Keratinocyte (primary cell): Measurements from ENCODE around the gene TNFRSF14. TPM values are rescaled to one million over a fixed set of nuclear protein-coding genes. Genes with fewer than 3 reads are reported as not detected.

Source experiments
- DNase-seq: peaks from one replicate; pipeline ENCODE4 v3.0.0-alpha.2; 2011; ENCODE audit warnings: low read depth, missing footprints, low spot score
- FAIRE-seq: peaks from 2 replicates; lab custom pipeline; 2011; peaks lifted over from hg19 to GRCh38; lab: Jason Lieb, UNC
- H2AFZ ChIP-seq: 2 replicates; pipeline ENCODE4 v1.6.0; 2012; ENCODE audit warnings: low read length, control low read depth, inconsistent platforms; ENCODE audit not compliant: control insufficient read depth
- H3K27ac ChIP-seq: 2 replicates; pipeline ENCODE4 v1.5.1; 2011; ENCODE audit warnings: low read length; ENCODE audit not compliant: control insufficient read depth, insufficient read depth
- H3K27me3 ChIP-seq: 3 replicates; pipeline ENCODE4 v1.6.0; 2011; ENCODE audit warnings: low read length; ENCODE audit not compliant: control insufficient read depth, insufficient read depth; ENCODE audit errors: extremely low read depth
- H3K36me3 ChIP-seq, 2 experiments: 2 replicates in 1 of 2; 3 replicates in 1 of 2; pipeline ENCODE4 v1.5.1; 2011; ENCODE audit warnings: low read length in 2 of 2, mild to moderate bottlenecking in 1 of 2; ENCODE audit not compliant: control insufficient read depth in 2 of 2, insufficient read depth in 2 of 2; ENCODE audit errors: extremely low read depth in 1 of 2
- H3K4me1 ChIP-seq: 3 replicates; pipeline ENCODE4 v1.5.1; 2011; ENCODE audit warnings: low read length; ENCODE audit not compliant: control insufficient read depth, insufficient read depth; ENCODE audit errors: extremely low read depth
- H3K4me2 ChIP-seq: 3 replicates; pipeline ENCODE4 v1.6.0; 2011; ENCODE audit warnings: low read depth, low read length; ENCODE audit not compliant: control insufficient read depth, insufficient read depth; ENCODE audit errors: extremely low read depth
- H3K4me3 ChIP-seq, 3 experiments: fragments of 200-600 bp in 1 of 3; sonication (generic) in 1 of 3; 2 replicates in 2 of 3; 3 replicates in 1 of 3; pipeline ENCODE4 v1.5.1; 2011 to 2016; ENCODE audit warnings: low read length in 3 of 3, mild to moderate bottlenecking in 3 of 3, control low read depth in 2 of 3, inconsistent platforms in 1 of 3, low read depth in 1 of 3, mixed read lengths in 1 of 3, mixed run types in 1 of 3, moderate library complexity in 1 of 3; ENCODE audit not compliant: control insufficient read depth in 2 of 3, insufficient read depth in 2 of 3; ENCODE audit errors: extremely low read depth in 1 of 3
- H3K79me2 ChIP-seq: 2 replicates; pipeline ENCODE4 v1.6.0; 2012; ENCODE audit warnings: low read length; ENCODE audit not compliant: control insufficient read depth, insufficient read depth
- H3K9ac ChIP-seq: 3 replicates; pipeline ENCODE4 v1.6.0; 2011; ENCODE audit warnings: low read length; ENCODE audit not compliant: control insufficient read depth, insufficient read depth; ENCODE audit errors: extremely low read depth
- H3K9me1 ChIP-seq: 3 replicates; pipeline ENCODE4 v1.6.0; 2011; ENCODE audit warnings: low read length; ENCODE audit not compliant: control insufficient read depth, insufficient read depth; ENCODE audit errors: extremely low read depth
- H3K9me3 ChIP-seq: 2 replicates; pipeline ENCODE4 v1.5.1; 2012; ENCODE audit warnings: low read depth, low read length; ENCODE audit not compliant: control insufficient read depth
- H4K20me1 ChIP-seq: 3 replicates; pipeline ENCODE4 v1.6.0; 2011; ENCODE audit warnings: low read length; ENCODE audit not compliant: control insufficient read depth, insufficient read depth; ENCODE audit errors: extremely low read depth
- CTCF ChIP-seq, 3 experiments: IDR thresholded peaks in 1 of 3; conservative IDR thresholded peaks in 1 of 3; optimal IDR thresholded peaks in 1 of 3; 2 replicates in 2 of 3; 3 replicates in 1 of 3; pipeline versions ENCODE3 to v1.5.1; 2011; ENCODE audit warnings: low read length in 3 of 3, mild to moderate bottlenecking in 3 of 3, moderate library complexity in 2 of 3, control low read depth in 1 of 3, inconsistent platforms in 1 of 3; ENCODE audit not compliant: insufficient read depth in 2 of 3; ENCODE audit errors: extremely low read depth in 1 of 3
- EZH2 ChIP-seq: IDR thresholded peaks from one replicate; pipeline ENCODE4 v1.6.1; 2012; ENCODE audit warnings: inconsistent platforms, mild to moderate bottlenecking, low read length, moderate library complexity
- dilution Hi-C: fragments of 300-500 bp; cut with MboI; formaldehyde crosslinking; loops from one replicate; pipeline ENCODE4 v1.7.0; 2020; ENCODE audit warnings: low sequenced_read_pairs; ENCODE audit not compliant: extremely low pct_ligation_motif_present
- polyA plus RNA-seq, 5 experiments: library from polyadenylated mRNA; depleted of rRNA in 3 of 5; stranded (reverse) in 3 of 5; stranded (forward) in 1 of 5; unstranded in 1 of 5; fragments of >200 nt; gene quantifications; 1 replicate in 1 of 5; 2 replicates in 3 of 5; 3 replicates in 1 of 5; pipeline versions ENCODE4 v1.2.1 to v1.2.3, GENCODE V29; 2011 to 2012; ENCODE audit warnings: missing spikeins in 2 of 5, low read depth in 1 of 5, low replicate concordance in 1 of 5

Gene TNFRSF14
- polyA plus RNA-seq, 1 donor (not counting 4 experiments of a cell fraction or from before 2014, with no cell fraction given): 5.2 TPM

DNA sequence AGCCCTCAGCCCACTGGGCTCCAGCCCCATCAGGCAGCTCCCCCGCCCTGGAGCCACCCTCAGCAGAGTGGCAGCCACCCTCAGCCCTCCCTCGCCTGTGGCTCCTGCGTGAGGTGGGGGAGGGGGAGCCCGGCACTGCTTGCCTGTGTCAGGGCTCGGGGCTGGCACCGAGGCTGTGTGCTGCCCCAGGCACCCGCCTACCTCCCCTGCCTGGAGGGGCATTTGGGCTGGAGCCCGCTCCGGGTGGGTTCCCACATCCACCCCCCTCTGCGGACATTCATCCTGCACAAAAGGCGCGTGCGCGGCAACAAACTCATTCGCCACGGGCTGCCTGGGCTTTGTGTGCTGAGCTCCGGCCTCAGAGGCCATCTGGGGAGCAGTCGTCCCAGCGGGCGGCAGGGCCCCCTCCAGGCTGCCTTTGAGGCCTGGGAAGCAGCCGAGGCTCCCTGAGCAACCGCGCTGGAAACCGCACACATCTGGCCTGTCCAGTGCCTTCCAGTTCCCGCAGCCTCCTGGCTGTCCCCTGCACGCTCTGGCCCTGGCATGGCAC lies 12.6 kb upstream of the TNFRSF14 start:
- dilution Hi-C loops: no loop called here
- Histone ChIP-seq H3K27me3 (no peaks in the 10 kb centered on the region), H3K9me1 (no peaks in the 10 kb centered on the region), H3K4me1 (peaks cover 30% of the 10 kb centered on the region), H3K27ac (no peak overlapping the region), H3K79me2 (no peaks in the 10 kb centered on the region), H3K9ac (no peak overlapping the region), H3K4me2 (no peak overlapping the region), H3K9me3 (no peaks in the 10 kb centered on the region), H2AFZ (no peak overlapping the region), H3K36me3 (no peaks in the 10 kb centered on the region), H3K4me3 (no peak overlapping the region), H4K20me1 (no peaks in the 10 kb centered on the region)
- no peak for DNase-seq
- no peak for TF ChIP-seq EZH2
- TF ChIP-seq CTCF (optimal IDR thresholded peaks at IDR 0.05 in 1 of 3, IDR thresholded peaks at IDR 0.05 in 1 of 3, conservative IDR thresholded peaks at IDR 0.05 in 1 of 3; ENCODE audit: extremely low read depth in 1 of 3, insufficient read depth in 2 of 3, low read length in 3 of 3): no peak
- FAIRE-seq: no peak

GRCh38 chr1:2544093-2544874 lies 11.9 kb upstream of the TNFRSF14 start:
- H3K4me1 ChIP-seq: peaks cover 35% of the 10 kb centered on the region
- dilution Hi-C loops: no loop called here
- no peaks in the 10 kb centered on the region for H3K27me3 ChIP-seq
- DNase-seq (no peak), FAIRE-seq (no peak)
- H4K20me1 ChIP-seq: no peaks in the 10 kb centered on the region
- H3K4me3 ChIP-seq: no peak overlapping the region
- H3K4me2 ChIP-seq: no peak overlapping the region
- H3K9me1 ChIP-seq: no peaks in the 10 kb centered on the region
- H3K79me2 ChIP-seq: no peaks in the 10 kb centered on the region
- no peak overlapping the region for H3K9ac ChIP-seq
- H3K36me3 ChIP-seq: no peaks in the 10 kb centered on the region
- no peak overlapping the region for H3K27ac ChIP-seq
- no peaks in the 10 kb centered on the region for H3K9me3 ChIP-seq
- H2AFZ ChIP-seq: no peak overlapping the region
- TF ChIP-seq CTCF (optimal IDR thresholded peaks at IDR 0.05 in 1 of 3, IDR thresholded peaks at IDR 0.05 in 1 of 3, conservative IDR thresholded peaks at IDR 0.05 in 1 of 3; ENCODE audit: extremely low read depth in 1 of 3, insufficient read depth in 2 of 3, low read length in 3 of 3) (no peak), EZH2 (no peak)
